ENCODE measurements around the gene PUS7L. TPM values are rescaled to one million over a fixed set of nuclear protein-coding genes. Genes with fewer than 3 reads are reported as not detected.

Gene PUS7L
- total RNA-seq, 3 donors from 2014 or later = 7.8 to 13.6 (median 9.2) TPM

GRCh38 chr12:43786899-43787693, 28.5 kb upstream of the PUS7L start:
- no peak for DNase-seq (ENCODE audit: low spot score in 2 of 2)
- H3K4me3 ChIP-seq = no peak overlapping the region
- intact Hi-C loops (cut with DNase I; ENCODE audit: low total_unique reads) = no loop called here
- H3K4me1 ChIP-seq = no peaks in the 10 kb centered on the region
- H3K27me3 ChIP-seq = no peaks in the 10 kb centered on the region
- TF ChIP-seq, protein P1, sequence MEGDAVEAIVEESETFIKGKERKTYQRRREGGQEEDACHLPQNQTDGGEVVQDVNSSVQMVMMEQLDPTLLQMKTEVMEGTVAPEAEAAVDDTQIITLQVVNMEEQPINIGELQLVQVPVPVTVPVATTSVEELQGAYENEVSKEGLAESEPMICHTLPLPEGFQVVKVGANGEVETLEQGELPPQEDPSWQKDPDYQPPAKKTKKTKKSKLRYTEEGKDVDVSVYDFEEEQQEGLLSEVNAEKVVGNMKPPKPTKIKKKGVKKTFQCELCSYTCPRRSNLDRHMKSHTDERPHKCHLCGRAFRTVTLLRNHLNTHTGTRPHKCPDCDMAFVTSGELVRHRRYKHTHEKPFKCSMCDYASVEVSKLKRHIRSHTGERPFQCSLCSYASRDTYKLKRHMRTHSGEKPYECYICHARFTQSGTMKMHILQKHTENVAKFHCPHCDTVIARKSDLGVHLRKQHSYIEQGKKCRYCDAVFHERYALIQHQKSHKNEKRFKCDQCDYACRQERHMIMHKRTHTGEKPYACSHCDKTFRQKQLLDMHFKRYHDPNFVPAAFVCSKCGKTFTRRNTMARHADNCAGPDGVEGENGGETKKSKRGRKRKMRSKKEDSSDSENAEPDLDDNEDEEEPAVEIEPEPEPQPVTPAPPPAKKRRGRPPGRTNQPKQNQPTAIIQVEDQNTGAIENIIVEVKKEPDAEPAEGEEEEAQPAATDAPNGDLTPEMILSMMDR (IDR thresholded peaks at IDR 0.05) = no peak
- TF ChIP-seq POLR2A (IDR thresholded peaks at IDR 0.05) (no peak), POLR2AphosphoS5 (IDR thresholded peaks at IDR 0.05) (no peak)
- no peak overlapping the region for H3K27ac ChIP-seq
- no peaks in the 10 kb centered on the region for H3K36me3 ChIP-seq
- H3K9me3 ChIP-seq = no peaks in the 10 kb centered on the region

- Histone ChIP-seq H3K9me3 (no peaks in the 10 kb centered on the region), H3K4me3 (no peak overlapping the region), H3K4me1 (no peaks in the 10 kb centered on the region), H3K36me3 (no peaks in the 10 kb centered on the region), H3K27ac (no peak overlapping the region), H3K27me3 (no peaks in the 10 kb centered on the region)
- DNase-seq (ENCODE audit: low spot score in 2 of 2) = no peak
- intact Hi-C loops (cut with DNase I; ENCODE audit: low total_unique reads) = no loop called here
- no peak for TF ChIP-seq POLR2AphosphoS5 (IDR thresholded peaks at IDR 0.05)
- TF ChIP-seq, protein P1 (IDR thresholded peaks at IDR 0.05) = no peak
- no peak for TF ChIP-seq POLR2A (IDR thresholded peaks at IDR 0.05)
These were observed 17.9 kb upstream of the PUS7L start for GRCh38 chr12:43776498-43776897.

GRCh38 chr12:43766291-43766690, 7.7 kb upstream of the PUS7L start:
- intact Hi-C loops (cut with DNase I; ENCODE audit: low total_unique reads) = no loop called here
- Histone ChIP-seq H3K36me3 (no peaks in the 10 kb centered on the region), H3K4me1 (peaks cover 0 to 8% of the 10 kb centered on the region in 2 donors), H3K27me3 (no peaks in the 10 kb centered on the region), H3K4me3 (no peak overlapping the region), H3K27ac (no peak overlapping the region), H3K9me3 (no peaks in the 10 kb centered on the region)
- no peak for DNase-seq (ENCODE audit: low spot score in 2 of 2)
- TF ChIP-seq POLR2A (IDR thresholded peaks at IDR 0.05) (no peak), POLR2AphosphoS5 (IDR thresholded peaks at IDR 0.05) (no peak)
- TF ChIP-seq, protein P1 (IDR thresholded peaks at IDR 0.05) = no peak

DNA sequence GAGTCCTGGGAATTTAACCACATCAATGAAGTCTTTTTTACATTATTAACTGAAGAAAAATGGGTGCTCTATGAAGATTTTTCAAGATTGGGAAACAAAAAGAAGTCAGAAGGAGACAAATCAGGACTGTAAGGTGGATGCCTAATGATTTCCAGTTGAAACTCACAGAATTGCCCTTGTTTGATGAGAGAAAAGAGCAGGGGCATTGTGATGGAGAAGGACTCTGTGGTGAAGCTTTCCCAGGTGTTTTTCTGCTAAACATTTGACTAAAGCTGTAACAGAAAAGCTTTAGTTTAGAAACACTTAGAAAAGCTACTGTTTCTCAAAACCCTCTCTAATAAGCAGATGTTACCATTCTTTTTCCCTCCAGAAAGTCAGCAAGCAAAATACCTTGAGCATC, 5.9 kb upstream of the PUS7L start:
- Histone ChIP-seq H3K4me1 (peaks cover 0 to 8% of the 10 kb centered on the region in 2 donors), H3K27me3 (no peaks in the 10 kb centered on the region), H3K9me3 (no peaks in the 10 kb centered on the region), H3K36me3 (no peaks in the 10 kb centered on the region), H3K4me3 (no peak overlapping the region), H3K27ac (no peak overlapping the region)
- intact Hi-C loops (cut with DNase I; ENCODE audit: low total_unique reads) = no loop called here
- no peak for DNase-seq (ENCODE audit: low spot score in 2 of 2)
- TF ChIP-seq, protein P1 (IDR thresholded peaks at IDR 0.05) = no peak
- TF ChIP-seq POLR2A (IDR thresholded peaks at IDR 0.05) = no peak
- no peak for TF ChIP-seq POLR2AphosphoS5 (IDR thresholded peaks at IDR 0.05)

DNA sequence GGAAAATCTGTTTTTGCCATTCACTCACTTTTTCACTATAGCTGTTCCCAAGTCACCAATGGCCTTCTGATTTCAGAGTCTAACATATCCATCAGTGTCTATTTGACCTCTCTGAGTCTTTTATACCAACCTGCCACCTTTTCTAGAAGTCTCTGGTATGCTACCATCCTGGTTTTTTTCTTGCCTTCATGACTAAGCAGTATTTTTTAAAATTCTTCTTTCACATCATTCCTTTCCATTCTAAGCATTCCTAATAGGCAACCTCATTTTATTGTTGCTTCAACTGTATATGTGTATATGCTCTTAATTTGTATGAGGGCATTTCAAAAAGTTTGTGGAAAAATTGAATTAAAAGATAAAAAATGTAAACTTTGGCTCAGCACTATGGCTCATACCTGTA, 5.2 kb upstream of the PUS7L start:
- Histone ChIP-seq H3K27ac (no peak overlapping the region), H3K4me1 (peaks cover 0 to 8% of the 10 kb centered on the region in 2 donors), H3K4me3 (no peak overlapping the region), H3K27me3 (no peaks in the 10 kb centered on the region), H3K36me3 (no peaks in the 10 kb centered on the region), H3K9me3 (no peaks in the 10 kb centered on the region)
- DNase-seq (ENCODE audit: low spot score in 2 of 2) = no peak
- intact Hi-C loops (cut with DNase I; ENCODE audit: low total_unique reads) = no loop called here
- TF ChIP-seq POLR2AphosphoS5 (IDR thresholded peaks at IDR 0.05) = no peak
- TF ChIP-seq POLR2A (IDR thresholded peaks at IDR 0.05) = no peak
- TF ChIP-seq, protein P1 (IDR thresholded peaks at IDR 0.05) = no peak
